Gastroesophageal sphincter (tissue), 3 donors: Measurements from ENCODE around the gene PEPD.

Source experiments
- CTCF ChIP-seq, 4 experiments: fragments of 200-600 bp in 2 of 4; fragments of 450-650 bp in 2 of 4; sonication (generic) in 1 of 4; IDR thresholded peaks; one replicate each; pipeline ENCODE4 v1.5.1; 2017 to 2019; ENCODE audit warnings: antibody characterized with exemption in 4 of 4, mild to moderate bottlenecking in 2 of 4, moderate library complexity in 2 of 4
- POLR2A ChIP-seq, 2 donors: fragments of 450-650 bp; IDR thresholded peaks; one replicate each; pipeline ENCODE4 v1.6.1; 2017; ENCODE audit warnings: antibody characterized with exemption in 2 of 2, mild to moderate bottlenecking in 2 of 2, moderate library complexity in 1 of 2
- POLR2AphosphoS5 ChIP-seq: sonication (generic); formaldehyde crosslinking; IDR thresholded peaks from one replicate; pipeline ENCODE4 v1.6.1; 2017; ENCODE audit warnings: antibody characterized with exemption

- TF ChIP-seq POLR2AphosphoS5 (no peak), POLR2A (IDR thresholded peaks at IDR 0.05) (no peak), CTCF (IDR thresholded peaks at IDR 0.05) (no peak)
These were observed 41.0 kb upstream of the PEPD start for GRCh38 chr19:33562636-33563035.
